MM.1S (cell line): ENCODE measurements around the gene GOLGA8J.
"Not testable (repeated sequence)": the region's sequence is repeated elsewhere in the genome, so short reads cannot be mapped to it uniquely, and the experiment has no call there.

Experiments
- DNase-seq: peaks from one replicate; pipeline ENCODE4 v3.0.0-alpha.2; 2015
- H2AFZ ChIP-seq: fragments of 300-600 bp; sonication (generic); 2 replicates; pipeline ENCODE4 v1.6.0; 2016; ENCODE audit warnings: antibody characterized with exemption, low read length
- H3F3A ChIP-seq: fragments of 300-600 bp; sonication (generic); 2 replicates; pipeline ENCODE4 v1.6.1; 2016; ENCODE audit warnings: mild to moderate bottlenecking, antibody characterized with exemption, low read length, moderate library complexity, mixed read lengths; ENCODE audit not compliant: insufficient read depth
- H3K27ac ChIP-seq: fragments of 300-600 bp; sonication (generic); 2 replicates; pipeline ENCODE4 v1.5.1; 2016; ENCODE audit warnings: mild to moderate bottlenecking, low read length
- H3K27me3 ChIP-seq: fragments of 300-600 bp; sonication (generic); replicated peaks from 2 replicates; pipeline ENCODE4 v1.6.0; 2016; ENCODE audit warnings: low read length; ENCODE audit not compliant: insufficient read depth
- H3K36me3 ChIP-seq: fragments of 300-600 bp; sonication (generic); replicated peaks from 2 replicates; pipeline ENCODE4 v1.6.1; 2016; ENCODE audit warnings: mild to moderate bottlenecking, low read length, mixed read lengths; ENCODE audit not compliant: insufficient read depth
- H3K4me1 ChIP-seq: fragments of 300-600 bp; sonication (generic); 2 replicates; pipeline ENCODE4 v1.6.1; 2016; ENCODE audit warnings: low read length, mixed read lengths
- H3K4me2 ChIP-seq: fragments of 300-600 bp; sonication (generic); 2 replicates; pipeline ENCODE4 v1.6.0; 2016; ENCODE audit warnings: low read depth, low read length
- H3K4me3 ChIP-seq: fragments of 300-600 bp; sonication (generic); 2 replicates; pipeline ENCODE4 v1.5.1; 2016; ENCODE audit warnings: low read length, mixed read lengths
- H3K79me2 ChIP-seq: fragments of 300-600 bp; sonication (generic); 2 replicates; pipeline ENCODE4 v1.6.1; 2016; ENCODE audit warnings: mixed run types, low read length, mixed read lengths
- H3K9ac ChIP-seq: fragments of 300-600 bp; sonication (generic); 2 replicates; pipeline ENCODE4 v1.6.1; 2016; ENCODE audit warnings: low read length, mixed read lengths
- H3K9me2 ChIP-seq: fragments of 300-600 bp; sonication (generic); replicated peaks from 2 replicates; pipeline ENCODE4 v1.6.1; 2016; ENCODE audit warnings: mild to moderate bottlenecking, low read length, mixed read lengths; ENCODE audit not compliant: insufficient read depth
- H3K9me3 ChIP-seq: fragments of 300-600 bp; sonication (generic); replicated peaks from 2 replicates; pipeline ENCODE4 v1.6.1; 2016; ENCODE audit warnings: mild to moderate bottlenecking, low read length, mixed read lengths; ENCODE audit not compliant: insufficient read depth
- H4K20me1 ChIP-seq: fragments of 300-600 bp; sonication (generic); 2 replicates; pipeline ENCODE4 v1.6.1; 2016; ENCODE audit warnings: mild to moderate bottlenecking, low read length, moderate library complexity, mixed read lengths; ENCODE audit not compliant: insufficient read depth
- EZH2 ChIP-seq: fragments of 300-600 bp; sonication (generic); optimal IDR thresholded peaks from 2 replicates; pipeline ENCODE3; 2017; ENCODE audit warnings: low read depth, mild to moderate bottlenecking, antibody characterized with exemption, low read length, mixed read lengths
- EZH2phosphoT487 ChIP-seq: fragments of 300-600 bp; sonication (generic); IDR thresholded peaks from 2 replicates; pipeline ENCODE4 v1.6.1; 2018; ENCODE audit warnings: antibody characterized with exemption, low read length
- TF ChIP-seq, protein P1 (sequence below): fragments of 300-600 bp; sonication (generic); IDR thresholded peaks from 2 replicates; pipeline ENCODE4 v1.5.1; 2016; ENCODE audit warnings: antibody characterized with exemption, low read length, mixed read lengths

The GOLGA8J gene

DNA sequence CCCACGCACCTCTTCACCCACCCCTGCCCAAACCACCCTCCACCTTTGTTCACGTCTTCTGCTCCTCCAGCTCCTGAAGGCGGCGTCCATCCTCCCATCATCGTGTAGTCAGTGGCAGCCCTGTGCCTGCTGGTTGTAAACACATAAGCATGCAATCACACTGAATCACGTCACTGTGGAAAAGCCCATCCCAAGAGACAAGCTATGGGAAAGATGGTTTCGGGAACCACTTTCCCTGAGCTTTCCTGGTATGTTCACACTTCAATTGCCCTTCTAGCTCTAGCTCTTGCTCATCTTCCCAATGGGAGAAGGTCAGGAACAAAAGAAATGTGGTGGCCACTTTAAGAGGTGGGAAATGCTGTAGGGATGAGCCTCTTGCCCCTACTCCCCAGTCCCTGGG lies 14.4 kb upstream of the GOLGA8J start:
- Histone ChIP-seq H2AFZ (no peak overlapping the region), H3K9ac (no peak overlapping the region), H3K9me2 (no peaks in the 10 kb centered on the region), H3K4me1 (no peaks in the 10 kb centered on the region), H3K79me2 (no peaks in the 10 kb centered on the region), H3K27me3 (no peaks in the 10 kb centered on the region), H3F3A (no peaks in the 10 kb centered on the region), H3K36me3 (no peaks in the 10 kb centered on the region), H3K4me3 (no peak overlapping the region), H3K27ac (no peak overlapping the region), H4K20me1 (no peaks in the 10 kb centered on the region), H3K9me3 (no peaks in the 10 kb centered on the region), H3K4me2 (no peak overlapping the region)
- no peak for TF ChIP-seq EZH2phosphoT487
- TF ChIP-seq, protein P1, sequence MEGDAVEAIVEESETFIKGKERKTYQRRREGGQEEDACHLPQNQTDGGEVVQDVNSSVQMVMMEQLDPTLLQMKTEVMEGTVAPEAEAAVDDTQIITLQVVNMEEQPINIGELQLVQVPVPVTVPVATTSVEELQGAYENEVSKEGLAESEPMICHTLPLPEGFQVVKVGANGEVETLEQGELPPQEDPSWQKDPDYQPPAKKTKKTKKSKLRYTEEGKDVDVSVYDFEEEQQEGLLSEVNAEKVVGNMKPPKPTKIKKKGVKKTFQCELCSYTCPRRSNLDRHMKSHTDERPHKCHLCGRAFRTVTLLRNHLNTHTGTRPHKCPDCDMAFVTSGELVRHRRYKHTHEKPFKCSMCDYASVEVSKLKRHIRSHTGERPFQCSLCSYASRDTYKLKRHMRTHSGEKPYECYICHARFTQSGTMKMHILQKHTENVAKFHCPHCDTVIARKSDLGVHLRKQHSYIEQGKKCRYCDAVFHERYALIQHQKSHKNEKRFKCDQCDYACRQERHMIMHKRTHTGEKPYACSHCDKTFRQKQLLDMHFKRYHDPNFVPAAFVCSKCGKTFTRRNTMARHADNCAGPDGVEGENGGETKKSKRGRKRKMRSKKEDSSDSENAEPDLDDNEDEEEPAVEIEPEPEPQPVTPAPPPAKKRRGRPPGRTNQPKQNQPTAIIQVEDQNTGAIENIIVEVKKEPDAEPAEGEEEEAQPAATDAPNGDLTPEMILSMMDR, result no peak
- TF ChIP-seq EZH2, result no peak
- no peak for DNase-seq

DNA sequence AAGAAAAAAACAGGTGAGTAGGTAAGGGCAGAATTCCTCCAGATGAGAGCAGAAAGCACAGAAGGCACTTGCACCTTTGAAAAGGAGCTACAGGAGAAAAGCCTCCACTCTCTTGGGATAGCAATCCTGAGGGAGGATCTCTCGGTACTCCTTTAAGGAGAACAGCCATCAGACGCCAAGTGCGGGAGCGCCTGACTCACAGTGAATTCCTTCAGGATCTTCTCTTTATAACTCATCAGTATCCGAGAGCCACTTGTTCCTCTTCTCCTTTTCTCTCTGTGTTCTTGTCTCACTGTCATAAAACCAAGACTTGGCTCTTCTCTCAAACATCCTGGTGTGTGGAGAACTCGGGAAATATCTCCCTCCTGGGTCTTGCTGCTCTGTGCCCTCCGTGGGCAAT lies 10.1 kb upstream of the GOLGA8J start:
- H3K4me1 ChIP-seq, result no peaks in the 10 kb centered on the region
- H4K20me1 ChIP-seq, result no peaks in the 10 kb centered on the region
- no peaks in the 10 kb centered on the region for H3K36me3 ChIP-seq
- no peak for DNase-seq
- no peak for TF ChIP-seq EZH2phosphoT487
- TF ChIP-seq, protein P1, result no peak
- no peak for TF ChIP-seq EZH2
- H3K9me3 ChIP-seq, result no peaks in the 10 kb centered on the region
- H3K4me2 ChIP-seq, result no peak overlapping the region
- H3K9ac ChIP-seq, result no peak overlapping the region
- no peaks in the 10 kb centered on the region for H3K79me2 ChIP-seq
- H3K27me3 ChIP-seq, result no peaks in the 10 kb centered on the region
- no peaks in the 10 kb centered on the region for H3K9me2 ChIP-seq
- no peaks in the 10 kb centered on the region for H3F3A ChIP-seq
- H2AFZ ChIP-seq, result no peak overlapping the region
- no peak overlapping the region for H3K27ac ChIP-seq
- H3K4me3 ChIP-seq, result no peak overlapping the region

DNA sequence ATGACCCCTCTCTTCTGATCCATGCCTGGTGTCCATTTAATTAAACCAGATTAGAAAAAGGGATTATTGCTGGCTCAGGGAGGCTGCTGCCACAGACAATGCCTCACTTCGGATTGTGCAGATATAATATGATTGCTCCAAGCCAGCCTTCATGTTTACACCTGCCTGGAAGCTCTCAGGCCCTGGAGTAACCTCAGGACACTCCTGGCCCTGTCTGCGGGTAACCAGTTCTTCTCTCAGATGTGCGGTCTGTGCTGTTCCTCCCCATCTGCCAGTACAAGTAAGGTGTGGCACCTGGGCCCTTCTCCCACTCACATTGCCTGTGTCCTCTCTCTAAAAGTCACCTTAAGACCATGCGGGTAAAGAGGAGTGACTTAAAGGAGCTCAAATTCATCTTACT lies 8.8 kb upstream of the GOLGA8J start:
- no peaks in the 10 kb centered on the region for H3K9me2 ChIP-seq
- no peak overlapping the region for H2AFZ ChIP-seq
- DNase-seq, result no peak
- no peaks in the 10 kb centered on the region for H3K79me2 ChIP-seq
- no peaks in the 10 kb centered on the region for H3K27me3 ChIP-seq
- no peaks in the 10 kb centered on the region for H3K4me1 ChIP-seq
- H3F3A ChIP-seq, result no peaks in the 10 kb centered on the region
- H3K4me2 ChIP-seq, result no peak overlapping the region
- H4K20me1 ChIP-seq, result no peaks in the 10 kb centered on the region
- H3K4me3 ChIP-seq, result no peak overlapping the region
- H3K27ac ChIP-seq, result no peak overlapping the region
- no peaks in the 10 kb centered on the region for H3K9me3 ChIP-seq
- no peak overlapping the region for H3K9ac ChIP-seq
- no peaks in the 10 kb centered on the region for H3K36me3 ChIP-seq
- no peak for TF ChIP-seq EZH2phosphoT487
- TF ChIP-seq, protein P1, result no peak
- no peak for TF ChIP-seq EZH2

DNA sequence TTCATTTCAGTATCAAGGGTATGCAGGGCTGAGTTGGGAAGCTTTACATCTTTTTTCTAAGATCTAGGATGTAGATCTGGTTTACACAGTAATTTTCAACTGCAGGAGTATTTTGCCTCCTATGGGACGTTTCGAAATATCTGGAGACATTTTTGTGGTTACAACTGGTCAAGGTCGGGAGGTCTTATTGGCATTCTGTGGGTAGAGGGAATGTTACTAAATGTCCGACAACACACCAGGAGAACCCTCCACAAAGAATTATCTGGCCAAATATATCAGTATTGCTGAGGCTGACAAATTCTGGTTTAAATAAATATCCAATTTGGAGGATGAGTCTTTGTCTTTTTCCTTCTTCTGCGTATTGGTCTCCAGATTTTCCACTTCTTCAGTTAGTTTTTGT lies 1.9 kb upstream of the GOLGA8J start:
- not testable (repeated sequence) for DNase-seq, H3K4me2 ChIP-seq, H3K4me1 ChIP-seq, H4K20me1 ChIP-seq, H3K9me3 ChIP-seq, H3K9ac ChIP-seq, H2AFZ ChIP-seq, H3K27ac ChIP-seq, H3K36me3 ChIP-seq, H3K9me2 ChIP-seq, H3K79me2 ChIP-seq, H3F3A ChIP-seq, H3K27me3 ChIP-seq, H3K4me3 ChIP-seq

DNA sequence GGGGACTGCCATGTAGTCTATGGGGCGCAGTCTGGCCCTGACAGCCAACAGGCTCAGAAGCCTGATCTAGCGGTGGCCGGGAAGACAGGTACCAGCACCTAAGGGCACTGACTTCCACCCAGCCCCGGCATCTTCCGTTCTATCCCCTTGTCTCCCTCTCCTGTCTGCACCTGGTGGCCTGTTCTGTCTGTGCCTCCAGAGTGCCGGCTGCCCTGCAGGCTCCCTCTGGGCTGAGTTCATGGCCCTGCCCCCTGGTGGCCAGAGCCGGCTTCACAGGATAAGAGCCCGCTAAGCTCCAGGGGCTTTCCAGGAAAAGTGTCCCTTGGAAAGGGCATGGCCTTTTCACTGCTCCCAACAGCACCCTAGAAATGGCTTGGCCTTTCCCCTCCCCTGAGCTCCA lies 15.1 kb downstream of the GOLGA8J start:
- H3F3A ChIP-seq, H3K9ac ChIP-seq, H3K27ac ChIP-seq, H2AFZ ChIP-seq, H3K27me3 ChIP-seq, H3K4me2 ChIP-seq, H3K4me3 ChIP-seq, H3K4me1 ChIP-seq, H3K9me2 ChIP-seq, H3K79me2 ChIP-seq, H3K36me3 ChIP-seq, H3K9me3 ChIP-seq, H4K20me1 ChIP-seq, DNase-seq: not testable (repeated sequence)

DNA sequence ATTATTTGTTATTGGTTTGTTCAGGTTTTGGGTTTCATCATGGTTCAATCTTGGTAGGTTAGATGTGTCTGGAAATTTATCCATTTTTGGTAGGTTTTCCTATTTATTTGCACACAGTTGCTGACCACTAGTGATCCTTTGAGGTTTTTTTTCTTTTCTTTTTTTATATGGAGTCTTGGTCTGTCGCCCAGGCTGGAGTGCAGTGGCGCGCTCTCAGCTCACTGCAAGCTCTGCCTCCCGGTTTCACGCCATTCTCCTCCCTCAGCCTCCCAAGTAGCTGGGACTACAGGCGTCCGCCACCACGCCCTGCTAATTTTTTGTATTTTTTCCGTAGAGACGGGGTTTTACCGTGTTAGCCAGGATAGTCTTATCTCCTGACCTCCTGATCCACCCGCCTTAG lies 20.1 kb downstream of the GOLGA8J start:
- H3K27ac ChIP-seq, H3K79me2 ChIP-seq, H3F3A ChIP-seq, H3K9me3 ChIP-seq, H3K9me2 ChIP-seq, DNase-seq, H2AFZ ChIP-seq, H3K4me1 ChIP-seq, H3K27me3 ChIP-seq, H4K20me1 ChIP-seq, H3K36me3 ChIP-seq, H3K4me2 ChIP-seq, H3K4me3 ChIP-seq, H3K9ac ChIP-seq: not testable (repeated sequence)
